A549 (cell line): ENCODE measurements around the gene LIMD2. TPM values are rescaled to one million over a fixed set of nuclear protein-coding genes. Genes with fewer than 3 reads are reported as not detected.

Source experiments
- ATAC-seq, 2 experiments: fragments of 200-7000 bp in 1 of 2; fragments of >200 bp in 1 of 2; cut with Nextera tagmentation in 1 of 2; cut with Tn5 transposase in 1 of 2; 3 replicates each; pipeline versions ENCODE4 v1.8.0 to v1.9.1; 2018 to 2020; ENCODE audit warnings: mild to moderate bottlenecking in 1 of 2, moderate library complexity in 1 of 2
- CTCF ChIA-PET: fragments of 300-600 bp; sonication (Branson Sonifier 250); formaldehyde crosslinking; extraction: SDS; loops from one replicate; lab custom pipeline; 2021; ENCODE audit warnings: antibody characterized with exemption, inconsistent platforms; lab: Yijun Ruan, JAX
- POLR2A ChIA-PET: fragments of 350-600 bp; formaldehyde crosslinking; extraction: SDS; loops from one replicate; lab custom pipeline; 2021; ENCODE audit warnings: antibody characterized with exemption, inconsistent platforms; lab: Yijun Ruan, JAX
- DNase-seq, 2 experiments: peaks; one replicate each; pipeline versions ENCODE4 v3.0.0 to v3.0.0-alpha.2; 2011 to 2016; ENCODE audit warnings: low read depth in 1 of 2, low spot score in 1 of 2
- FAIRE-seq: peaks from 2 replicates; lab custom pipeline; 2011; peaks lifted over from hg19 to GRCh38; lab: Jason Lieb, UNC
- H3K27ac ChIP-seq, 2 experiments: fragments of >200 bp; sonication (Bioruptor Twin); formaldehyde crosslinking; 3 replicates each; pipeline ENCODE4 v1.5.1; 2016 to 2017
- H3K4me1 ChIP-seq: fragments of >200 bp; sonication (Bioruptor Twin); formaldehyde crosslinking; 3 replicates; pipeline ENCODE4 v1.6.1; 2016
- H3K4me2 ChIP-seq: fragments of >200 bp; sonication (Bioruptor Twin); formaldehyde crosslinking; 3 replicates; pipeline ENCODE4 v1.6.1; 2016
- H3K4me3 ChIP-seq: fragments of >200 bp; sonication (Bioruptor Twin); formaldehyde crosslinking; 3 replicates; pipeline ENCODE4 v1.5.1; 2016
- H3K9me3 ChIP-seq: fragments of >200 bp; sonication (Bioruptor Twin); formaldehyde crosslinking; 3 replicates; pipeline ENCODE4 v1.6.1; 2016
- CHD2 ChIP-seq: fragments of 150-350 bp; IDR thresholded peaks from 2 replicates; pipeline ENCODE4 v1.6.1; 2014; ENCODE audit warnings: low read length; ENCODE audit not compliant: partially characterized antibody
- CHD4 ChIP-seq: fragments of 200-600 bp; sonication (generic); IDR thresholded peaks from 2 replicates; pipeline ENCODE4 v1.6.1; 2016; ENCODE audit warnings: antibody characterized with exemption, mild to moderate bottlenecking, borderline replicate concordance
- ESRRA ChIP-seq: fragments of 150-350 bp; IDR thresholded peaks from 2 replicates; pipeline ENCODE4 v1.6.1; 2014; ENCODE audit warnings: mild to moderate bottlenecking, low read length, borderline replicate concordance
- FOSL2 ChIP-seq, 2 experiments: fragments of 450-650 bp in 1 of 2; fragments of >200 bp in 1 of 2; sonication (Bioruptor Twin) in 1 of 2; formaldehyde crosslinking; IDR thresholded peaks; 2 replicates each; pipeline versions ENCODE4 v1.5.0 to v1.6.1; 2016 to 2020; ENCODE audit warnings: mild to moderate bottlenecking in 1 of 2, moderate library complexity in 1 of 2
- GATA3 ChIP-seq: IDR thresholded peaks from 2 replicates; pipeline ENCODE4 v1.6.1; 2012; ENCODE audit warnings: borderline replicate concordance
- HEYL ChIP-seq: fragments of 250-450 bp; sonication (Bioruptor Pico); IDR thresholded peaks from 2 replicates; pipeline ENCODE4 v1.8.0; 2021; ENCODE audit warnings: mild to moderate bottlenecking, moderate library complexity
- HOXA7 ChIP-seq: fragments of 250-450 bp; sonication (Bioruptor Pico); IDR thresholded peaks from 2 replicates; pipeline ENCODE4 v1.5.0; 2020; ENCODE audit warnings: mild to moderate bottlenecking, moderate library complexity
- HOXB13 ChIP-seq: fragments of 250-450 bp; sonication (Bioruptor Pico); IDR thresholded peaks from 2 replicates; pipeline ENCODE4 v1.5.0; 2020; ENCODE audit warnings: low read depth, mild to moderate bottlenecking, moderate library complexity
- HOXB5 ChIP-seq: fragments of 250-450 bp; sonication (Bioruptor Pico); IDR thresholded peaks from 2 replicates; pipeline ENCODE4 v1.5.0; 2020; ENCODE audit warnings: mild to moderate bottlenecking, moderate library complexity
- JUN ChIP-seq, 2 experiments: fragments of >200 bp; sonication (Bioruptor Twin); formaldehyde crosslinking; IDR thresholded peaks; 2 replicates in 1 of 2; 3 replicates in 1 of 2; pipeline ENCODE4 v1.6.1; 2016 to 2017
- KDM1A ChIP-seq: fragments of 200-600 bp; sonication (generic); IDR thresholded peaks from 2 replicates; pipeline ENCODE4 v1.6.1; 2016; ENCODE audit warnings: low read depth, mild to moderate bottlenecking
- KDM5A ChIP-seq: fragments of 200-600 bp; sonication (generic); IDR thresholded peaks from 2 replicates; pipeline ENCODE4 v1.6.1; 2016; ENCODE audit warnings: antibody characterized with exemption, mild to moderate bottlenecking
- MAFK ChIP-seq: fragments of 450-650 bp; IDR thresholded peaks from 2 replicates; pipeline ENCODE4 v1.6.1; 2014; ENCODE audit not compliant: partially characterized antibody
- MAZ ChIP-seq: fragments of 150-350 bp; IDR thresholded peaks from 2 replicates; pipeline ENCODE4 v1.6.1; 2014; ENCODE audit warnings: antibody characterized with exemption, low read depth, low read length, borderline replicate concordance
- MYC ChIP-seq: IDR thresholded peaks from 2 replicates; pipeline ENCODE4 v1.6.1; 2012; ENCODE audit warnings: mild to moderate bottlenecking, inconsistent platforms, low read length, improper control_type of control experiment, borderline replicate concordance
- NFE2L2 ChIP-seq: fragments of 150-350 bp; conservative IDR thresholded peaks from 2 replicates; pipeline ENCODE4 v1.6.1; 2014; ENCODE audit warnings: low read length
- NPAS2 ChIP-seq: fragments of 250-450 bp; sonication (Bioruptor Pico); IDR thresholded peaks from 2 replicates; pipeline ENCODE4 v1.8.0; 2022; ENCODE audit warnings: mild to moderate bottlenecking, moderate library complexity, borderline replicate concordance
- NR3C1 ChIP-seq: fragments of >200 bp; sonication (Bioruptor Twin); formaldehyde crosslinking; IDR thresholded peaks from 3 replicates; pipeline ENCODE4 v1.6.1; 2017
- POLR2A ChIP-seq: IDR thresholded peaks from 2 replicates; pipeline ENCODE4 v1.6.1; 2012; ENCODE audit warnings: mild to moderate bottlenecking, low read length
- POLR2AphosphoS2 ChIP-seq: conservative IDR thresholded peaks from 2 replicates; pipeline ENCODE4 v1.6.1; 2012; ENCODE audit warnings: low read length, improper control_type of control experiment, inconsistent platforms
- RARB ChIP-seq: fragments of 250-450 bp; sonication (Bioruptor Pico); IDR thresholded peaks from 2 replicates; pipeline ENCODE4 v1.8.0; 2021; ENCODE audit warnings: mild to moderate bottlenecking, moderate library complexity
- RFX5 ChIP-seq: fragments of 450-650 bp; IDR thresholded peaks from 2 replicates; pipeline ENCODE4 v1.7.1; 2014; ENCODE audit warnings: antibody characterized with exemption, mild to moderate bottlenecking, moderate library complexity
- RNF2 ChIP-seq: fragments of 200-600 bp; sonication (generic); IDR thresholded peaks from 2 replicates; pipeline ENCODE4 v1.6.1; 2016; ENCODE audit warnings: low read depth, mild to moderate bottlenecking, antibody characterized with exemption, moderate library complexity, borderline replicate concordance
- SMC3 ChIP-seq: fragments of >200 bp; sonication (Bioruptor Twin); formaldehyde crosslinking; IDR thresholded peaks from 3 replicates; pipeline ENCODE4 v1.6.1; 2018; ENCODE audit warnings: inconsistent platforms
- SREBF2 ChIP-seq: fragments of 450-650 bp; IDR thresholded peaks from 2 replicates; pipeline ENCODE4 v1.6.1; 2014; ENCODE audit warnings: mild to moderate bottlenecking, moderate library complexity
- TFCP2L1 ChIP-seq: fragments of 250-450 bp; sonication (Bioruptor Pico); IDR thresholded peaks from 2 replicates; pipeline ENCODE4 v1.5.0; 2021; ENCODE audit warnings: mild to moderate bottlenecking
- ZNF302 ChIP-seq: fragments of 250-450 bp; sonication (Bioruptor Pico); IDR thresholded peaks from 2 replicates; pipeline ENCODE4 v1.9.0; 2021; ENCODE audit warnings: inconsistent platforms, mild to moderate bottlenecking, moderate library complexity
- ZSCAN20 ChIP-seq: fragments of 250-450 bp; sonication (Bioruptor Pico); IDR thresholded peaks from 2 replicates; pipeline ENCODE4 v1.8.0; 2022; ENCODE audit warnings: mild to moderate bottlenecking, moderate library complexity
- WGBS: methylation state at CpG from one replicate; pipeline ENCODE4 v1.1.6; 2017; ENCODE audit errors: missing lambda C conversion rate; 5-methylcytosine and 5-hydroxymethylcytosine counted together
- polyA plus RNA-seq, 4 experiments: library from polyadenylated mRNA; depleted of rRNA in 3 of 4; stranded (reverse); fragments of >200 nt; fragmentation: RNase III in 1 of 4; extraction: RNeasy Plus Mini Kit Qiagen cat#74134 plus additional on column Dnase treatment in 1 of 4; gene quantifications; 2 replicates in 3 of 4; 3 replicates in 1 of 4; pipeline ENCODE4 v1.2.3, GENCODE V29; 2011 to 2017
- TF ChIP-seq, protein P1 (sequence below): IDR thresholded peaks from 2 replicates; pipeline ENCODE4 v1.6.1; 2012
- TF ChIP-seq, protein P2 (sequence below): IDR thresholded peaks from 2 replicates; pipeline ENCODE4 v1.6.1; 2012

LIMD2 gene
- polyA plus RNA-seq, 2 of the 4 experiments (the other 2 are of a cell fraction), result 6.0 to 14.5 TPM

DNA sequence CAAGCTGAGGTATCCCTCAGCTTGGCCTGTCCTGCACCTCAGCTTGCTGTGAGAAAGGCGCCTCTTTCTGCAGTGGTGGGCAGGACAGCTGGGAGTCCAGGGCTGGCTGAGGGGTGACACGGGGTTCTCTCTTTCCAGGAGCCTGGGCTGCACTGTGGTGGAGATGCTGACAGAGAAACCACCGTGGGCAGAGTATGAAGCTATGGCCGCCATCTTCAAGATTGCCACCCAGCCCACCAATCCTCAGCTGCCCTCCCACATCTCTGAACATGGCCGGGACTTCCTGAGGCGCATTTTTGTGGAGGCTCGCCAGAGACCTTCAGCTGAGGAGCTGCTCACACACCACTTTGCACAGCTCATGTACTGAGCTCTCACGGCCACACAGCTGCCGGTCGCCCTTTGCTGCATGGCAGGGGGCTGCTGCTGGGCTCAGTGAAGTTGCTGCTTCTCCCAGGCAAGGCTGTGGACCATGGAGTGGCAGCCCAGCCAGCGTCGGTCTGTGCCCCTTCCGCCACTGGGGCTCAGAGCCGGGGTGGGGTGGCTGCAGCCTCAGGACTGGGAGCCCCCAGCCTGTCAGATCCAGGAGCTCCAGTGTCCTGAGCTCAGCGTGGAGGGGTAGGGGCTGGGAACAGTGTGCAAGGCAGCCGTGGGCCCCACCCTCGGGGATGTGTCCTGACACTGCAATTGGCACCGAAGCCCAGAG is 6.4 kb downstream of the LIMD2 start:
- no peak overlapping the region for H3K27ac ChIP-seq
- CTCF ChIA-PET, result interaction anchor here (0.9 to 7.0 kb wide), 5 partner anchors 9 to 268 kb away, joined by 3 to 116 read pairs (median 3); partner anchors contain the start of gene MAP3K3
- no peaks in the 10 kb centered on the region for H3K4me1 ChIP-seq
- H3K4me2 ChIP-seq, result no peak overlapping the region
- no peak for TF ChIP-seq ZNF302 (CRISPR knock-in tag)
- no peak for TF ChIP-seq MAFK
- TF ChIP-seq ZSCAN20, result no peak
- TF ChIP-seq SREBF2, result no peak
- TF ChIP-seq TFCP2L1, result no peak
- no peak for TF ChIP-seq HOXB5
- no peak for TF ChIP-seq NFE2L2
- no peak for TF ChIP-seq GATA3
- TF ChIP-seq RFX5, result no peak
- no peak for TF ChIP-seq HEYL (CRISPR knock-in tag)
- no peak for TF ChIP-seq NPAS2
- TF ChIP-seq KDM1A, result no peak
- TF ChIP-seq, protein P1, sequence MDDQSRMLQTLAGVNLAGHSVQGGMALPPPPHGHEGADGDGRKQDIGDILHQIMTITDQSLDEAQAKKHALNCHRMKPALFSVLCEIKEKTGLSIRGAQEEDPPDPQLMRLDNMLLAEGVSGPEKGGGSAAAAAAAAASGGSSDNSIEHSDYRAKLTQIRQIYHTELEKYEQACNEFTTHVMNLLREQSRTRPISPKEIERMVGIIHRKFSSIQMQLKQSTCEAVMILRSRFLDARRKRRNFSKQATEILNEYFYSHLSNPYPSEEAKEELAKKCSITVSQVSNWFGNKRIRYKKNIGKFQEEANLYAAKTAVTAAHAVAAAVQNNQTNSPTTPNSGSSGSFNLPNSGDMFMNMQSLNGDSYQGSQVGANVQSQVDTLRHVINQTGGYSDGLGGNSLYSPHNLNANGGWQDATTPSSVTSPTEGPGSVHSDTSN, result no peak
- TF ChIP-seq RNF2, result no peak
- no peak for TF ChIP-seq FOSL2 (IDR thresholded peaks at IDR 0.05)
- no peak for TF ChIP-seq FOSL2 (CRISPR knock-in tag; IDR thresholded peaks at IDR 0.05)
- FAIRE-seq (no peak), ATAC-seq (no peak), DNase-seq (no peak)
- H3K9me3 ChIP-seq, result no peaks in the 10 kb centered on the region
- POLR2A ChIA-PET, result no interaction called here
- H3K4me3 ChIP-seq, result no peak overlapping the region
- 91% methylated on average over 18 of the region's 18 CpGs for WGBS

DNA sequence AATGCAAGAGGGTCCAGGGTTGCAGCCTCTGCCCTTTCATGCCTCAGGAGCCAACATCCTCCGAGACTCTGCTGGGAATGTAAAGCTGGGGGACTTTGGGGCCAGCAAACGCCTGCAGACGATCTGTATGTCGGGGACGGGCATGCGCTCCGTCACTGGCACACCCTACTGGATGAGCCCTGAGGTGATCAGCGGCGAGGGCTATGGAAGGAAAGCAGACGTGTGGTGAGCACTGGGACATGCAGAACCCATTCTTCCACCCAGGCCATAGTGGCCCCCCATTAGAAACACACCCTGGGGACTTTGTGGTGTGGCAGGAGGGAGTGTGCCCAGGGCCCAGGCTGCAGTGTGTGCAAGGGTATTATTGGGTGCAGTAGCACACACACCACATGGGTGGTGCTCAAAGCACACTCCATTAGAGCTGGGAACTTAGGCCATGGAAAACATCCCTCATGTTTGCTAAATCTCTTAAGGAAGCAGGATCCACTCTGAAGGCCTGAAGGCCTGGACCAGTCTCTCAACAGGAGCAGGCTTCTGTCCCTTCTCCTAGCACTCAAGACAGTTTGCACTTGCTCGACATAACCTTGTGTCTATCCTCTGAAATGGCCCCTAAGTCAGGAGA is 7.6 kb downstream of the LIMD2 start:
- no peaks in the 10 kb centered on the region for H3K4me1 ChIP-seq
- DNase-seq (peak in 1 of 2 experiments; percentile 29), ATAC-seq (peak; percentile 12 to 25; a peak in 3 of 6 replicates), FAIRE-seq (no peak)
- 92% methylated on average over 11 of the region's 11 CpGs for WGBS
- H3K27ac ChIP-seq, result no peak overlapping the region
- no peaks in the 10 kb centered on the region for H3K9me3 ChIP-seq
- TF ChIP-seq CHD4 (no peak), MAFK (no peak), CHD2 (no peak), KDM1A (no peak)
- H3K4me3 ChIP-seq, result no peak overlapping the region
- CTCF ChIA-PET, result interaction anchor here (0.8 to 7.0 kb wide), 5 partner anchors 8 to 285 kb away, joined by 3 to 116 read pairs (median 3); partner anchors contain the start of gene LIMD2
- POLR2A ChIA-PET, result no interaction called here
- H3K4me2 ChIP-seq, result no peak overlapping the region

DNA sequence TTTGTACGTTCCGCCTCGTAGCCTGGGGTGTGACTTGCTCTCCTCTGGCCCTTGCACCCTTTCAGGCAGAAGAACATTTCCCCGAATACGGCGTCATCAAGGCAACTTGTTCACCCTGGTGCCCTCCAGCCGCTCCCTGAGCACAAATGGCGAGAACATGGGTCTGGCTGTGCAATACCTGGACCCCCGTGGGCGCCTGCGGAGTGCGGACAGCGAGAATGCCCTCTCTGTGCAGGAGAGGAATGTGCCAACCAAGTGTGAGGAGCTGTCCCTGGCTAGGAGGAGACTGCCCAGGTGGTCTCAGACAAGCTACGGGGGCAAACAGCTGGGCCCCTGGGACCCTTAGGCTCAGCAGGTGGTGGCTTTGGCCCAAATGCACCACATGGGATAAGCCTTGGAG is 10.4 kb downstream of the LIMD2 start:
- CTCF ChIA-PET, result interaction anchor here (0.7 to 3.6 kb wide), 3 partner anchors 9 to 24 kb away, joined by 3 to 11 read pairs (median 3); no protein-coding TSS in a partner anchor
- no peak for TF ChIP-seq HOXA7 (CRISPR knock-in tag)
- TF ChIP-seq, protein P1, result no peak
- TF ChIP-seq RARB (CRISPR knock-in tag), result no peak
- no peak for TF ChIP-seq MYC
- TF ChIP-seq HOXB13, result no peak
- no peak for TF ChIP-seq POLR2A
- TF ChIP-seq KDM5A, result no peak
- no peak for TF ChIP-seq MAZ
- no peak for TF ChIP-seq ESRRA
- no peak for TF ChIP-seq KDM1A
- TF ChIP-seq NR3C1, result no peak
- no peak for TF ChIP-seq NPAS2
- TF ChIP-seq TFCP2L1, result no peak
- TF ChIP-seq JUN (IDR thresholded peaks at IDR 0.05), result no peak
- TF ChIP-seq RFX5, result no peak
- no peak for TF ChIP-seq CHD2
- no peak for TF ChIP-seq SMC3
- TF ChIP-seq, protein P2, sequence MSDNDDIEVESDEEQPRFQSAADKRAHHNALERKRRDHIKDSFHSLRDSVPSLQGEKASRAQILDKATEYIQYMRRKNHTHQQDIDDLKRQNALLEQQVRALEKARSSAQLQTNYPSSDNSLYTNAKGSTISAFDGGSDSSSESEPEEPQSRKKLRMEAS, result no peak
- no peak for TF ChIP-seq POLR2AphosphoS2
- H3K4me3 ChIP-seq, result no peak overlapping the region
- 93% methylated on average over 14 of the region's 14 CpGs for WGBS
- no peak overlapping the region for H3K4me2 ChIP-seq
- no peaks in the 10 kb centered on the region for H3K4me1 ChIP-seq
- POLR2A ChIA-PET, result no interaction called here
- H3K9me3 ChIP-seq, result no peaks in the 10 kb centered on the region
- DNase-seq (no peak), FAIRE-seq (no peak), ATAC-seq (no peak)
- no peak overlapping the region for H3K27ac ChIP-seq
